GDM1 (cell line): ENCODE results near the gene YEATS2.

Experiments
- DNase-seq: peaks from one replicate; lab custom pipeline; 2025; lab: John Stamatoyannopoulos, UW

YEATS2 gene

GRCh38 chr3:183837390-183837789 is 139.8 kb downstream of the YEATS2 start:
- DNase-seq: no peak

- DNase-seq: no peak
These were observed 140.3 kb downstream of the YEATS2 start for GRCh38 chr3:183837894-183838293.

GRCh38 chr3:183839751-183840150 is 142.2 kb downstream of the YEATS2 start:
- no peak for DNase-seq

- no peak for DNase-seq
These were observed 147.0 kb downstream of the YEATS2 start for GRCh38 chr3:183844606-183845005.

GRCh38 chr3:183845090-183845489 is 147.5 kb downstream of the YEATS2 start:
- DNase-seq: no peak

- DNase-seq: peak; percentile 46
These were observed 148.2 kb downstream of the YEATS2 start for GRCh38 chr3:183845608-183846288.

- DNase-seq: no peak
These were observed 156.9 kb downstream of the YEATS2 start for GRCh38 chr3:183854318-183855035.

- DNase-seq: no peak
These were observed 160.3 kb downstream of the YEATS2 start for GRCh38 chr3:183857863-183858262.
